ENCODE results near the gene CXCL10.

CXCL10 gene

GRCh38 chr4:76011700-76012387 is 11.5 kb downstream of the CXCL10 start:
- no peak overlapping the region for H3K9ac ChIP-seq (ENCODE audit: low read depth in 1 of 2, low read length in 2 of 2)
- no peaks in the 10 kb centered on the region for H3K36me3 ChIP-seq (ENCODE audit: control insufficient read depth in 2 of 2, insufficient read depth in 2 of 2, low read length in 2 of 2)
- no peaks in the 10 kb centered on the region for H3K9me3 ChIP-seq (ENCODE audit: control insufficient read depth in 2 of 2, low read length in 2 of 2)
- peak overlapping the region; percentile 67 to 73 for H3K27ac ChIP-seq (ENCODE audit: low read depth in 2 of 2, low read length in 2 of 2)
- H3K27me3 ChIP-seq (ENCODE audit: control insufficient read depth in 2 of 2, insufficient read depth in 2 of 2, low read length in 2 of 2) = no peaks in the 10 kb centered on the region
- H3K4me1 ChIP-seq (ENCODE audit: control insufficient read depth in 2 of 2, insufficient read depth in 2 of 2, low read length in 2 of 2) = peaks cover 0 to 6% of the 10 kb centered on the region in 2 donors
- peak overlapping the region in 1 of 2 donors; percentile 10 for H3K4me3 ChIP-seq (ENCODE audit: low read length in 2 of 2)

GRCh38 chr4:76011018-76011670 is 12.2 kb downstream of the CXCL10 start:
- H3K27ac ChIP-seq (ENCODE audit: low read depth in 2 of 2, low read length in 2 of 2) = peak overlapping the region; percentile 67 to 73
- no peak overlapping the region for H3K9ac ChIP-seq (ENCODE audit: low read depth in 1 of 2, low read length in 2 of 2)
- no peak overlapping the region for H3K4me3 ChIP-seq (ENCODE audit: low read length in 2 of 2)
- H3K4me1 ChIP-seq (ENCODE audit: control insufficient read depth in 2 of 2, insufficient read depth in 2 of 2, low read length in 2 of 2) = peaks cover 0 to 6% of the 10 kb centered on the region in 2 donors
- H3K36me3 ChIP-seq (ENCODE audit: control insufficient read depth in 2 of 2, insufficient read depth in 2 of 2, low read length in 2 of 2) = no peaks in the 10 kb centered on the region
- H3K9me3 ChIP-seq (ENCODE audit: control insufficient read depth in 2 of 2, low read length in 2 of 2) = no peaks in the 10 kb centered on the region
- no peaks in the 10 kb centered on the region for H3K27me3 ChIP-seq (ENCODE audit: control insufficient read depth in 2 of 2, insufficient read depth in 2 of 2, low read length in 2 of 2)

GRCh38 chr4:76010576-76010975 is 12.7 kb downstream of the CXCL10 start:
- Histone ChIP-seq H3K4me1 (ENCODE audit: control insufficient read depth in 2 of 2, insufficient read depth in 2 of 2, low read length in 2 of 2) (peaks cover 0 to 6% of the 10 kb centered on the region in 2 donors), H3K36me3 (ENCODE audit: control insufficient read depth in 2 of 2, insufficient read depth in 2 of 2, low read length in 2 of 2) (no peaks in the 10 kb centered on the region), H3K9ac (ENCODE audit: low read depth in 1 of 2, low read length in 2 of 2) (no peak overlapping the region), H3K9me3 (ENCODE audit: control insufficient read depth in 2 of 2, low read length in 2 of 2) (no peaks in the 10 kb centered on the region), H3K27ac (ENCODE audit: low read depth in 2 of 2, low read length in 2 of 2) (no peak overlapping the region), H3K27me3 (ENCODE audit: control insufficient read depth in 2 of 2, insufficient read depth in 2 of 2, low read length in 2 of 2) (no peaks in the 10 kb centered on the region), H3K4me3 (ENCODE audit: low read length in 2 of 2) (no peak overlapping the region)

GRCh38 chr4:76009311-76009710 is 14.0 kb downstream of the CXCL10 start:
- Histone ChIP-seq H3K4me3 (ENCODE audit: low read length in 2 of 2) (no peak overlapping the region), H3K9ac (ENCODE audit: low read depth in 1 of 2, low read length in 2 of 2) (no peak overlapping the region), H3K4me1 (ENCODE audit: control insufficient read depth in 2 of 2, insufficient read depth in 2 of 2, low read length in 2 of 2) (peaks cover 0 to 6% of the 10 kb centered on the region in 2 donors), H3K27me3 (ENCODE audit: control insufficient read depth in 2 of 2, insufficient read depth in 2 of 2, low read length in 2 of 2) (no peaks in the 10 kb centered on the region), H3K9me3 (ENCODE audit: control insufficient read depth in 2 of 2, low read length in 2 of 2) (no peaks in the 10 kb centered on the region), H3K36me3 (ENCODE audit: control insufficient read depth in 2 of 2, insufficient read depth in 2 of 2, low read length in 2 of 2) (no peaks in the 10 kb centered on the region), H3K27ac (ENCODE audit: low read depth in 2 of 2, low read length in 2 of 2) (no peak overlapping the region)

GRCh38 chr4:76007089-76007862 is 16.0 kb downstream of the CXCL10 start, which contains the start of gene CXCL9:
Gene CXCL9 (minus strand): TSS chr4:76007509. CDS start chr4:76007449, 60 bp downstream.
- Histone ChIP-seq H3K27me3 (ENCODE audit: control insufficient read depth in 2 of 2, insufficient read depth in 2 of 2, low read length in 2 of 2) (no peaks in the 10 kb centered on the region), H3K27ac (ENCODE audit: low read depth in 2 of 2, low read length in 2 of 2) (no peak within 1 kb of the TSS), H3K9me3 (ENCODE audit: control insufficient read depth in 2 of 2, low read length in 2 of 2) (no peaks in the 10 kb centered on the region), H3K36me3 (ENCODE audit: control insufficient read depth in 2 of 2, insufficient read depth in 2 of 2, low read length in 2 of 2) (no peaks in the 10 kb centered on the region), H3K4me3 (ENCODE audit: low read length in 2 of 2) (no peak within 1 kb of the TSS), H3K4me1 (ENCODE audit: control insufficient read depth in 2 of 2, insufficient read depth in 2 of 2, low read length in 2 of 2) (no peaks in the 10 kb centered on the region), H3K9ac (ENCODE audit: low read depth in 1 of 2, low read length in 2 of 2) (no peak within 1 kb of the TSS)

- no peaks in the 10 kb centered on the region for H3K36me3 ChIP-seq (ENCODE audit: control insufficient read depth in 2 of 2, insufficient read depth in 2 of 2, low read length in 2 of 2)
- no peak overlapping the region for H3K4me3 ChIP-seq (ENCODE audit: low read length in 2 of 2)
- no peaks in the 10 kb centered on the region for H3K27me3 ChIP-seq (ENCODE audit: control insufficient read depth in 2 of 2, insufficient read depth in 2 of 2, low read length in 2 of 2)
- no peaks in the 10 kb centered on the region for H3K9me3 ChIP-seq (ENCODE audit: control insufficient read depth in 2 of 2, low read length in 2 of 2)
- H3K9ac ChIP-seq (ENCODE audit: low read depth in 1 of 2, low read length in 2 of 2) = no peak overlapping the region
- H3K27ac ChIP-seq (ENCODE audit: low read depth in 2 of 2, low read length in 2 of 2) = no peak overlapping the region
- H3K4me1 ChIP-seq (ENCODE audit: control insufficient read depth in 2 of 2, insufficient read depth in 2 of 2, low read length in 2 of 2) = no peaks in the 10 kb centered on the region
Observed at GRCh38 chr4:76003620-76004019, 19.7 kb downstream of the CXCL10 start.

GRCh38 chr4:76003035-76003434 is 20.3 kb downstream of the CXCL10 start:
- H3K27ac ChIP-seq (ENCODE audit: low read depth in 2 of 2, low read length in 2 of 2) = no peak overlapping the region
- H3K9me3 ChIP-seq (ENCODE audit: control insufficient read depth in 2 of 2, low read length in 2 of 2) = no peaks in the 10 kb centered on the region
- H3K27me3 ChIP-seq (ENCODE audit: control insufficient read depth in 2 of 2, insufficient read depth in 2 of 2, low read length in 2 of 2) = no peaks in the 10 kb centered on the region
- no peak overlapping the region for H3K4me3 ChIP-seq (ENCODE audit: low read length in 2 of 2)
- H3K36me3 ChIP-seq (ENCODE audit: control insufficient read depth in 2 of 2, insufficient read depth in 2 of 2, low read length in 2 of 2) = no peaks in the 10 kb centered on the region
- no peak overlapping the region for H3K9ac ChIP-seq (ENCODE audit: low read depth in 1 of 2, low read length in 2 of 2)
- no peaks in the 10 kb centered on the region for H3K4me1 ChIP-seq (ENCODE audit: control insufficient read depth in 2 of 2, insufficient read depth in 2 of 2, low read length in 2 of 2)

GRCh38 chr4:76002176-76002575 is 21.1 kb downstream of the CXCL10 start:
- no peaks in the 10 kb centered on the region for H3K4me1 ChIP-seq (ENCODE audit: control insufficient read depth in 2 of 2, insufficient read depth in 2 of 2, low read length in 2 of 2)
- H3K4me3 ChIP-seq (ENCODE audit: low read length in 2 of 2) = no peak overlapping the region

GRCh38 chr4:76001700-76002099 is 21.6 kb downstream of the CXCL10 start:
- H3K4me1 ChIP-seq (ENCODE audit: control insufficient read depth in 2 of 2, insufficient read depth in 2 of 2, low read length in 2 of 2) = no peaks in the 10 kb centered on the region
- no peaks in the 10 kb centered on the region for H3K36me3 ChIP-seq (ENCODE audit: control insufficient read depth in 2 of 2, insufficient read depth in 2 of 2, low read length in 2 of 2)
- H3K9ac ChIP-seq (ENCODE audit: low read depth in 1 of 2, low read length in 2 of 2) = no peak overlapping the region
- no peaks in the 10 kb centered on the region for H3K9me3 ChIP-seq (ENCODE audit: control insufficient read depth in 2 of 2, low read length in 2 of 2)
- H3K27me3 ChIP-seq (ENCODE audit: control insufficient read depth in 2 of 2, insufficient read depth in 2 of 2, low read length in 2 of 2) = no peaks in the 10 kb centered on the region
- H3K27ac ChIP-seq (ENCODE audit: low read depth in 2 of 2, low read length in 2 of 2) = no peak overlapping the region
- no peak overlapping the region for H3K4me3 ChIP-seq (ENCODE audit: low read length in 2 of 2)

More at GRCh38 chr4:76002176-76002575, 21.1 kb downstream of the CXCL10 start:
- no peak overlapping the region for H3K9ac ChIP-seq (ENCODE audit: low read depth in 1 of 2, low read length in 2 of 2)
- no peak overlapping the region for H3K27ac ChIP-seq (ENCODE audit: low read depth in 2 of 2, low read length in 2 of 2)
- H3K36me3 ChIP-seq (ENCODE audit: control insufficient read depth in 2 of 2, insufficient read depth in 2 of 2, low read length in 2 of 2) = no peaks in the 10 kb centered on the region
- H3K27me3 ChIP-seq (ENCODE audit: control insufficient read depth in 2 of 2, insufficient read depth in 2 of 2, low read length in 2 of 2) = no peaks in the 10 kb centered on the region
- H3K9me3 ChIP-seq (ENCODE audit: control insufficient read depth in 2 of 2, low read length in 2 of 2) = no peaks in the 10 kb centered on the region

GRCh38 chr4:76000279-76000678 is 23.0 kb downstream of the CXCL10 start:
- Histone ChIP-seq H3K27me3 (ENCODE audit: control insufficient read depth in 2 of 2, insufficient read depth in 2 of 2, low read length in 2 of 2) (no peaks in the 10 kb centered on the region), H3K27ac (ENCODE audit: low read depth in 2 of 2, low read length in 2 of 2) (no peak overlapping the region), H3K9ac (ENCODE audit: low read depth in 1 of 2, low read length in 2 of 2) (no peak overlapping the region), H3K4me1 (ENCODE audit: control insufficient read depth in 2 of 2, insufficient read depth in 2 of 2, low read length in 2 of 2) (no peaks in the 10 kb centered on the region), H3K9me3 (ENCODE audit: control insufficient read depth in 2 of 2, low read length in 2 of 2) (no peaks in the 10 kb centered on the region), H3K4me3 (ENCODE audit: low read length in 2 of 2) (no peak overlapping the region), H3K36me3 (ENCODE audit: control insufficient read depth in 2 of 2, insufficient read depth in 2 of 2, low read length in 2 of 2) (no peaks in the 10 kb centered on the region)

Measured in mucosa of rectum (tissue), 2 donors.